Mammary epithelial cell (primary cell): Measurements from ENCODE around the gene UBL7.

Experiments used
- CTCF ChIP-seq, 2 donors: IDR thresholded peaks in 1 of 2; conservative IDR thresholded peaks in 1 of 2; 2 replicates each; pipeline ENCODE4 v1.5.1; 2011 to 2012; ENCODE audit warnings: inconsistent platforms in 2 of 2, low read length in 2 of 2, mild to moderate bottlenecking in 2 of 2, control low read depth in 1 of 2, low read depth in 1 of 2; ENCODE audit not compliant: insufficient read depth in 1 of 2; ENCODE audit errors: extremely low read depth in 1 of 2
- EZH2 ChIP-seq: IDR thresholded peaks from 2 replicates; pipeline ENCODE4 v1.6.1; 2012; ENCODE audit warnings: low read length, inconsistent platforms, borderline replicate concordance

GRCh38 chr15:74412159-74412558 is 48.8 kb downstream of the UBL7 start:
- no peak for TF ChIP-seq CTCF (conservative IDR thresholded peaks at IDR 0.05 in 1 of 2, IDR thresholded peaks at IDR 0.05 in 1 of 2; ENCODE audit: extremely low read depth in 1 of 2, insufficient read depth in 1 of 2, low read depth in 1 of 2, low read length in 2 of 2)
- TF ChIP-seq EZH2 = no peak
